Choroid plexus epithelial cell (primary cell): ENCODE measurements around the gene FCAR.
"Not testable (repeated sequence)": the region's sequence is repeated elsewhere in the genome, so short reads cannot be mapped to it uniquely, and the experiment has no call there.

Experiments used
- DNase-seq: peaks from one replicate; pipeline ENCODE4 v3.0.0-alpha.2; 2010; ENCODE audit warnings: low read depth
- H3K4me3 ChIP-seq: 2 replicates; pipeline ENCODE4 v1.5.1; 2011; ENCODE audit warnings: low read depth, mild to moderate bottlenecking, control low read depth, low read length, moderate library complexity
- CTCF ChIP-seq: conservative IDR thresholded peaks from 2 replicates; pipeline ENCODE4 v1.5.1; 2011; ENCODE audit warnings: low read depth, mild to moderate bottlenecking, control low read depth, inconsistent platforms, low read length, moderate library complexity

The FCAR gene

GRCh38 chr19:54905421-54905802 is 31.4 kb downstream of the FCAR start:
- no peak for DNase-seq
- no peak for TF ChIP-seq CTCF
- H3K4me3 ChIP-seq: no peak overlapping the region

- no peak within 1 kb of the TSS for H3K4me3 ChIP-seq
- TF ChIP-seq CTCF: no peak
- DNase-seq: no peak
These were observed 31.9 kb downstream of the FCAR start, which contains the start of gene NCR1 for GRCh38 chr19:54905803-54906511. NCR1 (plus strand) TSS chr19:54906148; CDS start chr19:54906188, 40 bp downstream.

GRCh38 chr19:54906819-54907218 is 32.8 kb downstream of the FCAR start:
- DNase-seq: no peak
- no peak for TF ChIP-seq CTCF
- H3K4me3 ChIP-seq: no peak overlapping the region

GRCh38 chr19:54907899-54908298 is 33.9 kb downstream of the FCAR start:
- not testable (repeated sequence) for DNase-seq, H3K4me3 ChIP-seq

GRCh38 chr19:54916822-54917221 is 42.8 kb downstream of the FCAR start:
- no peak for TF ChIP-seq CTCF
- DNase-seq: no peak
- no peak overlapping the region for H3K4me3 ChIP-seq

GRCh38 chr19:54918499-54918898 is 44.5 kb downstream of the FCAR start:
- no peak for DNase-seq
- H3K4me3 ChIP-seq: no peak overlapping the region
- no peak for TF ChIP-seq CTCF

- H3K4me3 ChIP-seq, DNase-seq: not testable (repeated sequence)
These were observed 45.9 kb downstream of the FCAR start for GRCh38 chr19:54919646-54920563.

- H3K4me3 ChIP-seq: no peak overlapping the region
- TF ChIP-seq CTCF: no peak
- no peak for DNase-seq
These were observed 47.0 kb downstream of the FCAR start for GRCh38 chr19:54921082-54921481.
